Epithelial cell of proximal tubule (primary cell): ENCODE results near the gene RASA3. TPM values are rescaled to one million over a fixed set of nuclear protein-coding genes. Genes with fewer than 3 reads are reported as not detected.
A peak's percentile ranks its signal among the peaks of the same experiment; 100 is the strongest.
"Not testable (repeated sequence)": the region's sequence is repeated elsewhere in the genome, so short reads cannot be mapped to it uniquely, and the experiment has no call there.

ENCODE experiments used
- DNase-seq: peaks from one replicate; pipeline ENCODE4 v3.0.0-alpha.2; 2011; ENCODE audit warnings: low read depth
- H3K4me3 ChIP-seq: 2 replicates; pipeline ENCODE4 v1.5.1; 2011; ENCODE audit warnings: low read depth, mild to moderate bottlenecking, low read length
- total RNA-seq: library from RNA; depleted of rRNA; stranded (reverse); fragments of >200 nt; gene quantifications from 2 replicates; pipeline ENCODE4 v1.2.3, GENCODE V29; 2015
- TF ChIP-seq, protein P1 (sequence below): conservative IDR thresholded peaks from 2 replicates; pipeline ENCODE4 v1.5.1; 2012; ENCODE audit warnings: low read depth, mild to moderate bottlenecking, low read length

Gene RASA3
- total RNA-seq, 1 donor from 2014 or later = 25.7 TPM

DNA sequence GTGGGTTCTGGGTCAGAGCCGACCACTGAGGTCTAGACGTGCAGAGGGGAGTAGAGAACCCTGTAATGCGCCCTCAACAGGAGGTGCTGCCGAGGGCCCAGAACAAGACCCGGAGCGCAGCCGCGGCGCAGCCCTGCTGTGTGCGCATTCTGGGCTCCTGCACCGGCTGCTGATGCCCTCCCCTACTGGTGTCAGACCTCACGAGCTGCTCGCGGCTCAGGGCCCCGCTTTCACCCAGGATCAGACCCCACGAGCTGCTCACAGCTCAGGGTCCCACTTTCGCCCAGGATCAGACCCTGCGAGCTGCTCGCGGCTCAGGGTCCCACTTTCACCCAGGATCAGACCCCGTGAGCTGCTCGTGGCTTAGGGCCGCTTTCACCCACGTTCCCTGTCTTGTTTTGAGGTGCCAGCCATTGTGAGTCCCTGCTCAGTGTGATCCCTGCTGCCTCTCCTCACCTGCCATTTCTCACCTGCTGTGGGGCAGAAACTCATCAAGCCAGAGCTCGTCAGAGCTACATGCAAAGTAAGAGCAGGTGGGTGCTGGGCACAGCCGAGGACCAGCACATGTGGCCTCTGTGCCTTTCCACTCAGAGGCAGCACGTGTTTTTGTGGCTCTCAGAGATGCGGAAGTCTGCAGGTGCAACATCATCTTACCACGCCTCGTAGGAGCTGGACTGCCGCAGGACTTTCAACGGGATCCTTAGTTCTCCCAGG is 111.5 kb downstream of the RASA3 start:
- TF ChIP-seq, protein P1, sequence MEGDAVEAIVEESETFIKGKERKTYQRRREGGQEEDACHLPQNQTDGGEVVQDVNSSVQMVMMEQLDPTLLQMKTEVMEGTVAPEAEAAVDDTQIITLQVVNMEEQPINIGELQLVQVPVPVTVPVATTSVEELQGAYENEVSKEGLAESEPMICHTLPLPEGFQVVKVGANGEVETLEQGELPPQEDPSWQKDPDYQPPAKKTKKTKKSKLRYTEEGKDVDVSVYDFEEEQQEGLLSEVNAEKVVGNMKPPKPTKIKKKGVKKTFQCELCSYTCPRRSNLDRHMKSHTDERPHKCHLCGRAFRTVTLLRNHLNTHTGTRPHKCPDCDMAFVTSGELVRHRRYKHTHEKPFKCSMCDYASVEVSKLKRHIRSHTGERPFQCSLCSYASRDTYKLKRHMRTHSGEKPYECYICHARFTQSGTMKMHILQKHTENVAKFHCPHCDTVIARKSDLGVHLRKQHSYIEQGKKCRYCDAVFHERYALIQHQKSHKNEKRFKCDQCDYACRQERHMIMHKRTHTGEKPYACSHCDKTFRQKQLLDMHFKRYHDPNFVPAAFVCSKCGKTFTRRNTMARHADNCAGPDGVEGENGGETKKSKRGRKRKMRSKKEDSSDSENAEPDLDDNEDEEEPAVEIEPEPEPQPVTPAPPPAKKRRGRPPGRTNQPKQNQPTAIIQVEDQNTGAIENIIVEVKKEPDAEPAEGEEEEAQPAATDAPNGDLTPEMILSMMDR = no peak
- no peak overlapping the region for H3K4me3 ChIP-seq
- no peak for DNase-seq

DNA sequence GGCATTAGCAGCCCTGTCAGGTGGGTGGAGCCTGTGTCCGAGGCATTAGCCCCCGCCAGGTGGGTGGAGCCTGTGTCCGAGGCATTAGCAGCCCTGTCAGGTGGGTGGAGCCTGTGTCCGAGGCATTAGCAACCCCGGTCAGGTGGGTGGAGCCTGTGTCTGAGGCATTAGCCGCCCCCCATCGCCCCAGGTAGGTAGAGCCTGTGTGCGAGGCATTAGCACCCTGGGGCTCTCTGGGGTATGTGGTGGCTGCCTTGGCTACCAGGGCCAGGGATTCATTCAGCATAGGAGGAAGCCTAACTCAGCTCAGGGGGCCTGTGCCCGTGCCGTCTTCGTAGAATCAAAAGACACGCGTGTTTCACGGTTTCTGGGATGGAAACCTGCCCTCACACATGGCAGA is 112.3 kb downstream of the RASA3 start:
- not testable (repeated sequence) for DNase-seq, H3K4me3 ChIP-seq

DNA sequence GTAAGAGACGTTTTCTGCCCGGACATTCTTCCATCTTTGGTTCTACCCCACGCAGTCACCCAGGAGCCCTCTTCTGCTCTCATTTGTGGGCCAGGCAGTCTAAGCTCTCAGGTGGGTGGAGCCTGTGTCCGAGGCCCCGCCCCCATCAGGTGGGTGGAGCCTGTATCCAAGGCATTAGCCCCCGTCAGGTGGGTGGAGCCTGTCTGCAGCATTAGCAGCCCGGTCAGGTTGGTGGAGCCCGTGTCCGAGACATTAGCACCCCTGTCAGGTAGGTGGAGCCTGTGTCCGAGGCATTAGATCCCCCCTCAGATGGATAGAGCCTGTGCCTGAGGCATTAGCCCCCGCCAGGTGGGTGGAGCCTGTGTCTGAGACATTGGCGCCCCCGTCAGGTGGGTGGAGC is 113.1 kb downstream of the RASA3 start:
- no peak for DNase-seq
- TF ChIP-seq, protein P1 = no peak

DNA sequence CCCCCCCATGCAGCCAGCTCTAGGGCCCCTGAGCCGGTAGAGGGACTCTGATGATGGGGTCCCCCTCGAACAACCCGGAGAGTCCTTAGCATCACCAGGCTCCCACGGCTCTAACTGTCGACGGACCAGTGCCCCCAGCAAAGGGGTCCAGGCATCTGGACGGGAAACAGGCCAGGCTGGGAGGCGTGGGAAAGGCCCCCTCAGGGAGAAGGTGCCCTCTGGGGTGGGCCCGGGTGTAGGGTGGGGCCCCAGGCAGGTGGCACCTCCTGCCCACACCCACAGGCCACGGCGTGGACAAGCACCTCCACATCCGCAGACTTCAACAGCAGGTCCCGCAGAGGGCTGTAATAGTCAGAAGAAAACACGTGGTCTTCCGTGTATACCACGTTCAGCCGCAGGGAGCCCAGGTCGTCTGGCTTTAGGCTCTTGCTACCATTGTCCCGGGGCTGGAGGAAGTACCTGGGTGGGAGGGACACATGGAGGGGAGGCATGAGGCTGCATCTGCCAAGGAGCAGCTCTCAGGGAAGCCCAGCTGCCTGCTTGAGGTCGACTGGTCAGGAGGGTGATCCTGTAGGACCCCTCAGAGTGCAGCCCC is 113.9 kb downstream of the RASA3 start:
- no peak overlapping the region for H3K4me3 ChIP-seq
- DNase-seq = no peak
- TF ChIP-seq, protein P1 = no peak

More for the DNA sequence above, 113.1 kb downstream of the RASA3 start:
- H3K4me3 ChIP-seq = no peak overlapping the region

DNA sequence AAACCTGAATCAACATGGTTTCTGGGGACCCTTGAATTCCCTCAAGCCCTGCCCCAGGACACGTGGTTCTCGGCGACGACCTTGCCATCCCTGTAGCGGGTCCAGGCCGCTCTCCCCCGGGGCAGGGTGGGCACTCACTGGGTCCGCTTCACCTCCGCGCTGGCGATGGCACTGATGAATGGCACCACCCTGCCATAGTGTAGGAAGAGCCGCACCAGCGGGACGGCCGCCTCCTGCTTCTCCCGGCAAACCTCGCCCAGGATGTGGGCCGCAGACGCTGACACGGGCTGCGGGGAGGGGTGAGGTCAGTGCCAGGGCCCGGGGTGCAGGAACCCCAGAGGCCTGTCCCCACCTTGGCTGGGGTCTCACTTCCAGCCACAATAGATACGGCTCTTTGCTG is 114.5 kb downstream of the RASA3 start:
- no peak for DNase-seq
- H3K4me3 ChIP-seq = no peak overlapping the region
- TF ChIP-seq, protein P1 = no peak

DNA sequence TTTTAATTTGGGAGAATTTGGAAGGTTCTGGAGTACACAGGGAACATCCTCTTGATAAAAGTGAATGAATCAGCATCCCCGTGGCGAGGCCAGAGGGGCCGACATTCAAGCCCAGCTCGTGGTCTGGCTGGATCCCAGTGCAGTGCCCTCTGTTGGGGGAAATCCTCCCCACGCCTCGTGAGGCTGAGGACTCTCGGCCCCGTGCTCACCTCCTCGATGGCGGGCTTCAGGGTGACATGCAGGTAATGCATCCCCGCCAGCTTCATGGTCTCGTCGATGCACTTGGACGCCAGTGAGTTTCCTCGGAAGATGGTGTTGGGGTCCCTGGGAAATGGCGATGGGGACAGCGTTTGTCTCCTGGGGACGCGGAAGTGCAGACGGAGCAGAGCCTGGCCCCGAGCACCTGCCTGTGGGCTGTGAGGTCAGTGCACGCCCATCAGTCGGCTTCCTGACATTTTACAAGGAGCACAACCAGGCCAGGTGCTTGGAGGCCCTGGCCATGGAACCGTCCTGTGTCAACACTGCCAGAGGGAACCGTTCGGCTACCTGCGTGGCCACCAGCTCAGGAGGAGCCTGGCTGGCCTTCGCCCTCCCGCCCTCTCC is 115.3 kb downstream of the RASA3 start:
- TF ChIP-seq, protein P1 = peak; percentile 25
- DNase-seq = no peak

DNA sequence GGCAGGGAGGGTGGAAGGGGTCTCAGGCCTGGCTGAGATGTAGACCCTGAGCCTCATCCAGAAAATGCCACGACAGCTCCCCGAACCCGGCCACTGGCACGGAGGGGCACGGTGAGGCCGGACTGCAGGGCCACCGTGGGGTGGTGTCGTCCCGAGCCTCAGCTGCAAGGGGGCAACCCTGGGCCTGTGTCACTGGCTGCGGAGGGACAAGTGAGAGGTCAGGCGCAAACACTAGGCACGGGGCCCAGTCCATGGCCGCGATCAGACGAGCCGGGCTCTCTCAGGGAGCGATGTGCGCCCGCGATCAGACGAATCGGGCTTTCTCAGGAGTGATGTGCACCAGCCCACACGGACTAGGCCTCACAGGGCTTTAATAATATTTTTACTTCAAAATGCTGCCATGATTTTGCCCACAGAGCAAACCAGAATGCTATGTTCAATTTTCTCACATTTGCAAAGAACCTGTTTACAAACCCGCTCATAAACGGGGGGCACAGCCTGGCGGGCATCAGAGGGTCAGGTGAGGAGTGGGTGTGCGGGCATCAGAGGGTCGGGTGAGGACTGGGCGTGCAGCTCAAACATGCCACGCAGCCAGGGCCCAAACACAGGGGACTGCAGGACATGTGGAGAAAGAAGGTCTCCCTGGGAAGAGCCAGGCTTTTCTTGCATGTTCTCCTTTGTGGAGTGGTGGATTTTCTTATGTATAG is 115.9 kb downstream of the RASA3 start:
- no peak overlapping the region for H3K4me3 ChIP-seq
- DNase-seq = no peak
- TF ChIP-seq, protein P1 = no peak

More for the DNA sequence above, 115.3 kb downstream of the RASA3 start:
- H3K4me3 ChIP-seq = no peak overlapping the region
